SU-DHL-6 (cell line): ENCODE results near the gene LSM3.

Experiments
- H2AFZ ChIP-seq: fragments of 200-600 bp; sonication (generic); 2 replicates; pipeline ENCODE4 v1.6.1; 2014; ENCODE audit warnings: low read depth, mild to moderate bottlenecking, moderate library complexity, mixed read lengths, antibody characterized with exemption, low read length; ENCODE audit not compliant: severe bottlenecking
- H3F3A ChIP-seq: fragments of 200-600 bp; shearing (Covaris generic); 2 replicates; pipeline ENCODE4 v1.6.0; 2016; ENCODE audit warnings: antibody characterized with exemption, mild to moderate bottlenecking; ENCODE audit not compliant: insufficient read depth
- H3K27ac ChIP-seq: fragments of 200-600 bp; sonication (generic); 2 replicates; pipeline ENCODE4 v1.5.1; 2016; ENCODE audit warnings: low read depth, mild to moderate bottlenecking, low read length, moderate library complexity, mixed read lengths
- H3K27me3 ChIP-seq: fragments of 200-600 bp; sonication (generic), shearing (Covaris generic); 2 replicates; pipeline ENCODE4 v1.6.0; 2014; ENCODE audit warnings: mild to moderate bottlenecking, low read length
- H3K36me3 ChIP-seq: fragments of 200-600 bp; sonication (generic); 2 replicates; pipeline ENCODE4 v1.6.1; 2014; ENCODE audit warnings: mild to moderate bottlenecking, low read length, mixed read lengths
- H3K4me2 ChIP-seq: fragments of 300-600, 200-600 bp; shearing (Covaris generic), sonication (generic); 2 replicates; pipeline ENCODE4 v1.6.0; 2014; ENCODE audit warnings: low read length, low read depth, mild to moderate bottlenecking; ENCODE audit not compliant: poor library complexity, severe bottlenecking
- H3K4me3 ChIP-seq: fragments of 200-600 bp; sonication (generic); 2 replicates; pipeline ENCODE4 v1.5.1; 2014; ENCODE audit warnings: antibody characterized with exemption, low read length, mild to moderate bottlenecking, mixed read lengths; ENCODE audit not compliant: insufficient read depth, poor library complexity, severe bottlenecking
- H3K79me2 ChIP-seq: fragments of 200-600 bp; sonication (generic); 2 replicates; pipeline ENCODE4 v1.6.1; 2014; ENCODE audit warnings: mild to moderate bottlenecking, low read length, moderate library complexity; ENCODE audit not compliant: insufficient read depth
- H3K9ac ChIP-seq: fragments of 200-600 bp; sonication (generic); 2 replicates; pipeline ENCODE4 v1.7.0; 2014; ENCODE audit warnings: mild to moderate bottlenecking, low read length
- H3K9me2 ChIP-seq: fragments of 200-600 bp; sonication (generic); replicated peaks from 2 replicates; pipeline ENCODE4 v1.6.1; 2014; ENCODE audit warnings: low read length; ENCODE audit not compliant: insufficient read depth
- H3K9me3 ChIP-seq: fragments of 200-600 bp; sonication (generic); 2 replicates; pipeline ENCODE4 v1.6.1; 2014; ENCODE audit warnings: low read length, mixed read lengths; ENCODE audit not compliant: insufficient read depth
- H4K20me1 ChIP-seq: fragments of 200-600 bp; sonication (generic); 2 replicates; pipeline ENCODE4 v1.6.1; 2014; ENCODE audit warnings: low read depth, mild to moderate bottlenecking, antibody characterized with exemption, low read length, moderate library complexity, mixed read lengths
- CTCF ChIP-seq: fragments of 200-600 bp; sonication (generic); IDR thresholded peaks from one replicate; pipeline ENCODE4 v1.5.1; 2017; ENCODE audit warnings: antibody characterized with exemption, mild to moderate bottlenecking, low read length, moderate library complexity; ENCODE audit not compliant: insufficient read depth, poor library complexity, severe bottlenecking
- EZH2phosphoT487 ChIP-seq: fragments of 200-600 bp; sonication (generic), shearing (Covaris generic); conservative IDR thresholded peaks from 2 replicates; pipeline ENCODE4 v1.6.1; 2018; ENCODE audit warnings: mild to moderate bottlenecking, antibody characterized with exemption, low read length, moderate library complexity, mixed read lengths

LSM3 gene

GRCh38 chr3:14133188-14133800, 45.3 kb upstream of the LSM3 start:
- Histone ChIP-seq H3K9ac (no peak overlapping the region), H3F3A (no peaks in the 10 kb centered on the region), H3K9me2 (no peaks in the 10 kb centered on the region), H2AFZ (no peak overlapping the region), H3K9me3 (no peaks in the 10 kb centered on the region), H3K4me3 (no peak overlapping the region), H3K27me3 (no peaks in the 10 kb centered on the region), H3K4me2 (no peak overlapping the region), H3K27ac (no peak overlapping the region), H3K79me2 (no peaks in the 10 kb centered on the region), H3K36me3 (no peaks in the 10 kb centered on the region), H4K20me1 (no peaks in the 10 kb centered on the region)
- TF ChIP-seq CTCF (no peak), EZH2phosphoT487 (no peak)

- no peak overlapping the region for H3K4me2 ChIP-seq
- no peaks in the 10 kb centered on the region for H4K20me1 ChIP-seq
- no peaks in the 10 kb centered on the region for H3K79me2 ChIP-seq
- H3K9me3 ChIP-seq: no peaks in the 10 kb centered on the region
- H3K9me2 ChIP-seq: no peaks in the 10 kb centered on the region
- no peak for TF ChIP-seq CTCF
- TF ChIP-seq EZH2phosphoT487: no peak
- H3K9ac ChIP-seq: no peak overlapping the region
- H3F3A ChIP-seq: no peaks in the 10 kb centered on the region
- no peak overlapping the region for H3K27ac ChIP-seq
- H3K36me3 ChIP-seq: no peaks in the 10 kb centered on the region
- H2AFZ ChIP-seq: no peak overlapping the region
- no peaks in the 10 kb centered on the region for H3K27me3 ChIP-seq
- H3K4me3 ChIP-seq: no peak overlapping the region
Measured at GRCh38 chr3:14133876-14134275, 44.7 kb upstream of the LSM3 start.

GRCh38 chr3:14134291-14134690, 44.3 kb upstream of the LSM3 start:
- H3K9ac ChIP-seq: no peak overlapping the region
- H3F3A ChIP-seq: no peaks in the 10 kb centered on the region
- H3K4me3 ChIP-seq: no peak overlapping the region
- H3K79me2 ChIP-seq: no peaks in the 10 kb centered on the region
- no peak overlapping the region for H3K27ac ChIP-seq
- no peaks in the 10 kb centered on the region for H3K9me2 ChIP-seq
- no peaks in the 10 kb centered on the region for H3K9me3 ChIP-seq
- no peak overlapping the region for H3K4me2 ChIP-seq
- TF ChIP-seq EZH2phosphoT487 (no peak), CTCF (no peak)
- H2AFZ ChIP-seq: no peak overlapping the region
- H3K36me3 ChIP-seq: no peaks in the 10 kb centered on the region
- no peaks in the 10 kb centered on the region for H4K20me1 ChIP-seq
- H3K27me3 ChIP-seq: no peaks in the 10 kb centered on the region
